Thymus (tissue), 11 donors: Measurements from ENCODE around the gene SIVA1. TPM values are rescaled to one million over a fixed set of nuclear protein-coding genes. Genes with fewer than 3 reads are reported as not detected.

Experiments
- DNase-seq, 9 donors: peaks; one replicate each; pipeline ENCODE4 v3.0.0-alpha.2; 2013; ENCODE audit warnings: low spot score in 9 of 9, low read depth in 6 of 9, missing footprints in 1 of 9
- H3K27ac ChIP-seq, 2 donors: one replicate each; pipeline ENCODE4 v1.5.1; 2013; ENCODE audit warnings: control low read depth in 1 of 2, low read depth in 1 of 2, low read length in 1 of 2, mild to moderate bottlenecking in 1 of 2, moderate library complexity in 1 of 2
- H3K27me3 ChIP-seq, 2 donors: one replicate each; pipeline ENCODE4 v1.5.1; 2013; ENCODE audit warnings: low read length in 1 of 2; ENCODE audit not compliant: control insufficient read depth in 2 of 2, insufficient read depth in 1 of 2
- H3K36me3 ChIP-seq, 2 donors: one replicate each; pipeline ENCODE4 v1.5.1; 2013; ENCODE audit warnings: low read length in 1 of 2, mild to moderate bottlenecking in 1 of 2, moderate library complexity in 1 of 2; ENCODE audit not compliant: control insufficient read depth in 2 of 2, insufficient read depth in 2 of 2
- H3K4me1 ChIP-seq, 2 donors: one replicate each; pipeline ENCODE4 v1.5.1; 2013; ENCODE audit warnings: low read length in 2 of 2; ENCODE audit not compliant: control insufficient read depth in 2 of 2, insufficient read depth in 2 of 2
- H3K4me3 ChIP-seq, 2 donors: one replicate each; pipeline ENCODE4 v1.5.1; 2013; ENCODE audit warnings: low read length in 2 of 2, control low read depth in 1 of 2, mild to moderate bottlenecking in 1 of 2
- H3K9me3 ChIP-seq, 2 donors: one replicate each; pipeline ENCODE4 v1.5.1; 2013; ENCODE audit warnings: low read length in 1 of 2, mild to moderate bottlenecking in 1 of 2; ENCODE audit not compliant: control insufficient read depth in 2 of 2, insufficient read depth in 1 of 2
- WGBS: extraction: QIAGEN DNeasy Blood & Tissue Kit; methylation state at CpG from one replicate; pipeline ENCODE4 v1.1.7; 2013; 5-methylcytosine and 5-hydroxymethylcytosine counted together
- polyA plus RNA-seq: library from polyadenylated mRNA; stranded (reverse); fragments of 200-250 nt; gene quantifications from one replicate; pipeline ENCODE4 v1.2.3, GENCODE V29; 2013
- total RNA-seq: library from RNA; stranded (reverse); fragments of 120-200 nt; gene quantifications from one replicate; pipeline ENCODE4 v1.2.4, GENCODE V29; 2013
- donor health status: healthy.

SIVA1 gene
- total and polyA plus RNA-seq, 2 donors, result 143 to 308 TPM

DNA sequence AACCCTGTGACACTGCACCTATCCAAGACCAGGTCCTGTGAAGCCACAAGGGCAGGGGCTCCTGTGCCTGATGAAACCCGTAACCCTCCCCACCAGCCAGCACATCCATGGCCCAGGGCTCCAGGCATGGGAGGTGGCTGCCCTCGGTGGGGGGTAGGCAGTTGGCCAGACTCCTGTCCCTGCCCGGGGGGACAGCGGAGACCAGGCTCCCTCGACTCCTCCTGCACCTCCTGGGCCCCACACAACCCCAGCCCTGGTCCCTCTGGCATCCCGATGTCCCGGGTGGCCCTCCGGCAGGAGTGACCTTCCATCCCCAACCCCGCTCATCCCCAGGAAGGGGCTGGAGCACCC, 31.2 kb downstream of the SIVA1 start:
- Histone ChIP-seq H3K4me3 (no peak overlapping the region), H3K27ac (no peak overlapping the region), H3K4me1 (no peaks in the 10 kb centered on the region), H3K36me3 (peaks cover 16 to 79% of the 10 kb centered on the region in 2 donors), H3K9me3 (no peaks in the 10 kb centered on the region), H3K27me3 (no peaks in the 10 kb centered on the region)
- 98% methylated on average over 9 of the region's 9 CpGs for WGBS
- no peak for DNase-seq

DNA sequence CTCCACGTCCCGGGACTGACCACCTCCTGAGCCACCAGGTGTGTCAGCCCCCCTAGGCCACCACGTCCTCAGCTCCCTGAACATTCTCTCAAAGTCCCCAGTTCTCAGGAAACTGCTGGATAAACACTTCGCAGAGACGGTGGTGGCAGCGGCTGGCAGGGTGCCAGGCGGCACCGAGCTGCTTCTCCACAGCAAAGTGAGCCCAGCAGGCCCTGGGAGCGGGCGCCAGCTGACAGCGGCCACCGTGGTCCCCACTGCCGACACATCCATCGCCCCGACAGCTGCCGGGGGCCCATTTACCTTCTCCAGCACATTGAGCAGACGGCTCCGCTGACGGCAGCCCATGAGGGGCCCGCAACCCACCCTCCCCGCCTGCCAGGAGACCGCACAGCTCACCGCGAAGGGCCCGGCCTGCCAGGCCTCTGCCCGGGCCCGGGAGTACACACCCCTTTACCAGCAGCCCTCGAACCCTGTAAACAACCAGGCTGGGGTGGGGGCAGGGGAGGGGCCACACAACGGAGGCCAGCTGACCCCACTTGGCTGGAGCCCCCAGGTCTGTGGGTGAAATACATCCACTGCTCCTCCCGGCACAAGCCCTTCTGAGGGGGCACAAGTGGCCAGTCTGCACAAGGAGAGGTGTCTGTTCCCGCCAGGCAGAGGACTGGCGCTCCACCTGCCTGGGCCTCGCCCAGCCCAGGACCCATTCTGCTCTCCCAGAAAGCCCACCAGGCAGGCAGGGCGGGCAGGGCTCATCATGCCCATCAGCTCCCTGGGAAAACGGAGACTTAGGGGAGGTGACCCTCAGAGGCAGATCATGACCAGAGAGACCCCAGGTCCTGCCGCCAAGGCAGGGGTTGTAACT, 32.1 kb downstream of the SIVA1 start:
- Histone ChIP-seq H3K27me3 (no peaks in the 10 kb centered on the region), H3K4me3 (no peak overlapping the region), H3K9me3 (no peaks in the 10 kb centered on the region), H3K36me3 (peaks cover 11 to 77% of the 10 kb centered on the region in 2 donors), H3K27ac (no peak overlapping the region), H3K4me1 (no peaks in the 10 kb centered on the region)
- WGBS, result 91% methylated on average over 36 of the region's 36 CpGs
- DNase-seq, result no peak

DNA sequence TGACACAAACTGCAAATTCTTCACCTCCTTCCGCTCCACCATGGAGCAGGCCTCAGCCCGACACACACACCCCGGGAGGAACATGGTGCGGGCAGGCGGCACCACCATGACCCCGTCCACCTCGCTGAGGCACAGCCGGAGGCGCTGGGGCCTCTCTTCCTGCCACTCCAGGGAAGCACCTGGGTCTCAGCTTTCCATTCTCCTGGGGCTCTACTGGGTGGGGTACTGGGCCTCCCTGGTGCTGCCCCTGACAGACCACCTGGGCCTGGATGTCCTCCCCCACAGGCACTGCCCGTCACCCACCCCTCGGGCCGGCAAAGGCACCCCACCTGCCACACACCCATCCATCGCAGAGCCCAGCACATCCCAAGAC, 32.7 kb downstream of the SIVA1 start:
- Histone ChIP-seq H3K36me3 (peaks cover 10 to 77% of the 10 kb centered on the region in 2 donors), H3K27ac (no peak overlapping the region), H3K4me3 (no peak overlapping the region), H3K27me3 (no peaks in the 10 kb centered on the region), H3K9me3 (no peaks in the 10 kb centered on the region), H3K4me1 (no peaks in the 10 kb centered on the region)
- DNase-seq, result no peak
- WGBS, result 93% methylated on average over 13 of the region's 13 CpGs

DNA sequence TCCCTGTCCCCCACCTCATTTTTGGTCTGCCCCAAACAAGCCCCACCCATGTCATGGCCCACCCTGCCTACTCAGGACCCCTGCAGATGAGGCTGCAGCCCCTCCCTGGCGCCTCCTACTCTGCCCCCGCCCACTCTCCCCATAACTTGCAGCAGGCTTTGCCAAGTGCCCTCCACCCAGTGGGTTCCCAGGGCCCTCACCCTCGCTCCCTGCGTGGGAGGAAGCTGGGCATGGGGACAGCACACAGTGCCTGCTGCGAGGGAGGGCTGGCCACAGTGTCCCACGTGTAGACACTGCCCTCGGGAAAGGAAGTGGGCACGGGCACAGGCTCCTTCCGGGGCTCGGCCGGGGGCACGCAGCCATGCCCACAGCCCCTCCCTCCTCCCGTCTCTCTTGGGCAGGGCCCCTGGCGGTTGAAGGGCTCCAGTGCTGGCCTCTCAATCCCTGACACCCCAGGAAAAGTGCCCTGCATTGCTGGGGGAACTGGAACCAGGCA, 33.2 kb downstream of the SIVA1 start:
- Histone ChIP-seq H3K4me1 (no peaks in the 10 kb centered on the region), H3K9me3 (no peaks in the 10 kb centered on the region), H3K4me3 (no peak overlapping the region), H3K27ac (no peak overlapping the region), H3K36me3 (peaks cover 10 to 77% of the 10 kb centered on the region in 2 donors), H3K27me3 (no peaks in the 10 kb centered on the region)
- DNase-seq, result no peak
- WGBS, result 43% methylated on average over 12 of the region's 14 CpGs

DNA sequence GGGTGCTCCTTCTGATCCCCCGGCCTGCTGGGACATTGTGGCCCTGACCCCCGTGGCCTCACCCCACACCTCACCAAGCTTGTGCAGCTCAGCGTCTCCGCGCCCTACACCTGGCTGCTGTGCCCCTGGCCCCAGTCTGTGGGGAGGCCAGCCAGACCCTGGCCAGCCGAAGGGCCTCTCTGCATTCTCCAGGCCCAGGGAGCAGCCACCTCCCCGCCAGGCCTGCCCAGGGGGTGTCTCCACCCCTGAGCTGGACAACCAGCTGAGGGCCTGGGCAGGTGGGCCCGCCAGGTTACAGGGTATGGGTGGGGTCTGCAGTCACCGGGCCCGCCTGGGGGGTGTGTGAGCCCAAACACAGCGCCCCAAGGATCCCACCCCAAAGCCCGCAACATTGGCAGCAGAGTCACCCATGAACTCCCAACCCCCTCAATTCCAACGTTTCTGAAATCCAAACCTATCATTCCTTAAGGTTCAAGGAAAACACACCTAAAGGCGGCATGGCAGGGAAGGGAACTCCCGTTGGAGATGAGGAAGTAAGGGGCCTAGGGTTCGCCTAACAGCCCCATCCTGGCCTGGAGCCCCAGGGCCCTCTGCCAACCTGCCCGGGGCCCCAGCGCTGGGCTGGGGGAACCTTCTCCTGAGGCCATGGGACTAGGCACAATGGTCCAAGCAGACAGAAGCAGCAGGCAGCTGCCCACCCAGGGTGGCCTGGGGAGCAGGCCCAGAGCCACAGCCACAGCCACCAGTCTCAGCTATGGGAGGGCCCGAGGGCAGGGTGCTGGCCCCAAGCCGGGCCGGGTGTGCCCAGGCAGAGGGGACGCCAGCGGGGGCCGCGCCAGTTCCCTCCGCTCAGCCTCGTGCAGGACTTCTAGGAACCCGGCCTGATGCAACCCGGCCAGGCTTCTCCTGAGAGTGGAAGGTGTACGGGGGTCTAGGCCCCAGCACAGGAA, 34.1 kb downstream of the SIVA1 start:
- DNase-seq, result no peak
- 90% methylated on average over 30 of the region's 30 CpGs for WGBS
- Histone ChIP-seq H3K9me3 (no peaks in the 10 kb centered on the region), H3K36me3 (peaks cover 10 to 79% of the 10 kb centered on the region in 2 donors), H3K27me3 (no peaks in the 10 kb centered on the region), H3K4me1 (no peaks in the 10 kb centered on the region), H3K27ac (no peak overlapping the region), H3K4me3 (no peak overlapping the region)

DNA sequence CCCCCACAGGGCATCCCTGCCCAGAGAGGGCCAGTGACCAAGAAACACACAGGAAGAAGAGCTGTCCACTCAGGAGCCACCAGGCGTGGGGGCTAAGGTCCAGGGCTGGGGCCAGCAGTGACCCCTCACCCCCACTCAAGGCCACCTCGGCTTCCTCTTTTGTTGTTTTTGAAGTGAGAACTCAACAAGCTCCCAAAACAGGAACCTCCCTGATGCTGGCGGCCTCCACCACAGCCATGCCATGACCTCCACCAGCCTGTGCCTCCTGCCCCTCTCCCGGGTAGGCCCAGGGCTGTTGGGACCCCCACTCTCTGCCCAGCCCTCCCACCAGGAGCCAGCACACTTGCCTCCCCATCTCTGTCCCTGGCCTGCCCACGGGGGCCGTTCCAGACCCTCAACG, 34.8 kb downstream of the SIVA1 start:
- H3K9me3 ChIP-seq, result no peaks in the 10 kb centered on the region
- 91% methylated on average over 7 of the region's 7 CpGs for WGBS
- no peaks in the 10 kb centered on the region for H3K27me3 ChIP-seq
- H3K27ac ChIP-seq, result no peak overlapping the region
- H3K36me3 ChIP-seq, result peaks cover 10 to 76% of the 10 kb centered on the region in 2 donors
- no peak overlapping the region for H3K4me3 ChIP-seq
- H3K4me1 ChIP-seq, result no peaks in the 10 kb centered on the region
- DNase-seq, result no peak

DNA sequence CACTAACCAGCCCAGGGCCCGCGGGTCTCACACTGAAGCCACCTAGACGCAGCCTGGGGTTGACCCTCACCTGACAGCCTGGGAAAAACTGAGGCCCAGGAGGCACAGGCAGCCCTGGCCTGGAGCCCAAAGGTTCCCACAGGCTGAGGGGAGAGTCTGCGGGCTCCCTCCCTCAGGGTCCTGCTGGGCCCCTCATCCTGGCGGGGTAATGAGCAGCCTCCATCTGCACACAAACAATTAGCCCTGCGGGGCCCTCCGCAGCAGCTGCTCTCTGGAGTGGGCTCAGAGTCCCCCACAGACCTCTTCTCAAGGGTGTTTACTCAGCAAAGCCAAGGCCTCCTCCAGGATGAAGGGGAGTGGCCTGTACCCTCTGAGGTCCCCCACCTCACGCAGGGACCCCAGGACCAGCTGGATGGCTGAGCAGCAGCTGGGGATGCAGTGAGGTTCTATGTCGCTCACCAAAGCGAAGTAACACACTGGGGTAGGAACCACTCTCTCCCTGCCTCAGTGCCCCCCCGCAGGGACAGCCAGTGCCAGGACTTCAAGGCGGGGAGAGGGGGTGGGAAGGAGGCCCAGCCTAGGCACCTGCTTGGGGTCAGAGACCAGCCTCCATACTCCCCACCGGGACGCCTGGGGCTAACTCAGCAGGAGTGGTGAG, 35.3 kb downstream of the SIVA1 start:
- Histone ChIP-seq H3K9me3 (no peaks in the 10 kb centered on the region), H3K4me3 (no peak overlapping the region), H3K36me3 (peaks cover 10 to 76% of the 10 kb centered on the region in 2 donors), H3K4me1 (peaks cover 0 to 4% of the 10 kb centered on the region in 2 donors), H3K27me3 (no peaks in the 10 kb centered on the region), H3K27ac (no peak overlapping the region)
- WGBS, result 97% methylated on average over 14 of the region's 14 CpGs
- DNase-seq, result no peak

DNA sequence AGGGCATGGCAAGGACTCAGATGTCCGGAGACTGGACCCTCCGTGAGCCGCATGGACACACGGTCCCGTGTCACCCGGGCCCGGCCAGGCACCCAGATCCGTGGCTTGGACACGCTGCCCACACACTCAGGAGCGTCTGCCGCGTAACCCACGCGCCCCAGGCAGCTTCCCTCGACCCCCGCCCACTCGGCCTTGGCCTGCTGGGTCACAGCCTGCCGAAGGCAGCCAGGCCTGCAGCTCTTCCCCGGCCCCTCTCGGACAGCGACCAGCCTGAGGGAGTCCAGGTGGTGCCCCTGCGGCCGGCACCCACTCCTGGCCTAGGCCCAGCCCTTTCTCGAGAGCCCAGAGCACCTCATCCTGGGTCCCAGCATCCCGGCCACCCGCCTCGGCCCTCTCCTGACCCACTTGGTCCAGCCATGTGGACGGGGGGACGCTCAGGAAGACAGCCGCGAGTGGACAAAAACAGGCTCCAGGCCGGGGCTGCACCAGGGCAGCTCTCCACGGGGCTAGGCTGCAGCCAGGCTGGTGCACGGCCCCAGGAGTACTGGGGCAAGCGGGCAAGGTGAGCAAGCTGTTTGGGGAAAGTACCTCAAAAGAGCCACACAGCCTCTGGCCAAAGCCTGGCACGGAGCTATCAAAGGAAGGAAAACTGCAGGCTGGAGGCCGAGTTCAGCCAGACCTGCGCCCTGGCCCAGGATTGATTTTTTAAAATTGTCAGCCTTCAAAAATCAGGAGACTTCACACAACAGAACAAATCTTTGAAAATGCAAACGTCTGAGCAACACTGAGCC, 36.1 kb downstream of the SIVA1 start:
- Histone ChIP-seq H3K27ac (no peak overlapping the region), H3K27me3 (no peaks in the 10 kb centered on the region), H3K4me1 (peaks cover 5 to 12% of the 10 kb centered on the region in 2 donors), H3K4me3 (no peak overlapping the region), H3K36me3 (peaks cover 10 to 70% of the 10 kb centered on the region in 2 donors), H3K9me3 (peaks cover 0 to 4% of the 10 kb centered on the region in 2 donors)
- WGBS, result 95% methylated on average over 39 of the region's 39 CpGs
- DNase-seq, result no peak
